ENCODE measurements around the gene KCNJ14. TPM values are rescaled to one million over a fixed set of nuclear protein-coding genes. Genes with fewer than 3 reads are reported as not detected.

The KCNJ14 gene
- total RNA-seq, 1 donor from 2014 or later: 2.0 TPM

Other genes starting within 250 kb of the KCNJ14 start
- gene CARD8, start 199.7 kb upstream of the KCNJ14 start, total RNA-seq: 60.9 and 64.6 TPM in 2 replicates
- gene ZNF114, start 185.5 kb upstream of the KCNJ14 start, total RNA-seq: 7.4 and 7.9 TPM in 2 replicates
- 2.9 and 3.8 TPM in 2 replicates for gene EMP3, start 130.0 kb upstream of the KCNJ14 start, total RNA-seq
- 9.5 and 10.3 TPM in 2 replicates for gene TMEM143, start 91.6 kb upstream of the KCNJ14 start, total RNA-seq
- gene SYNGR4, start 91.2 kb upstream of the KCNJ14 start, total RNA-seq: not detected in 2 replicates
- 207 and 213 TPM in 2 replicates for gene KDELR1, start 64.0 kb upstream of the KCNJ14 start, total RNA-seq
- gene GRIN2D, start 61.9 kb upstream of the KCNJ14 start, total RNA-seq: 0.22 and 0.34 TPM in 2 replicates
- 35.7 and 35.9 TPM in 2 replicates for gene GRWD1, start 9.6 kb upstream of the KCNJ14 start, total RNA-seq
- 248 TPM in 2 replicates for gene CYTH2, start 13.8 kb downstream of the KCNJ14 start, total RNA-seq
- gene LMTK3, start 56.3 kb downstream of the KCNJ14 start, total RNA-seq: 11.4 and 12.7 TPM in 2 replicates
- gene SULT2B1, start 96.6 kb downstream of the KCNJ14 start, total RNA-seq: not detected in 2 replicates
- not detected in 2 replicates for gene SPACA4, start 151.2 kb downstream of the KCNJ14 start, total RNA-seq
- 3.8 and 4.3 TPM in 2 replicates for gene FAM83E, start 159.5 kb downstream of the KCNJ14 start, total RNA-seq
- gene RPL18, start 163.6 kb downstream of the KCNJ14 start, total RNA-seq: 1,379 and 1,392 TPM in 2 replicates
- gene SPHK2, start 163.9 kb downstream of the KCNJ14 start, total RNA-seq: 137 and 138 TPM in 2 replicates
- 5.1 and 5.3 TPM in 2 replicates for gene DBP, start 181.8 kb downstream of the KCNJ14 start, total RNA-seq
- 8.9 and 9.6 TPM in 2 replicates for gene CA11, start 190.6 kb downstream of the KCNJ14 start, total RNA-seq
- gene NTN5, start 217.4 kb downstream of the KCNJ14 start, total RNA-seq: 0.91 and 1.0 TPM in 2 replicates
- 1.4 and 2.4 TPM in 2 replicates for gene FUT2, start 240.4 kb downstream of the KCNJ14 start, total RNA-seq

Data from progenitor cell of endocrine pancreas (in vitro differentiated cells).